Activated CD4-positive, alpha-beta T cell treated with anti-CD3 and anti-CD28 coated beads, Interleukin-2, amount 50 U/mL, for 24 hours (primary cell): ENCODE results near the gene FCER1G.

ENCODE experiments used
- DNase-seq, 2 donors: peaks; one replicate each; pipeline ENCODE4 v3.0.0-alpha.2; 2020; ENCODE audit warnings: low read depth in 1 of 2, low spot score in 1 of 2

FCER1G gene

GRCh38 chr1:161215076-161215475 lies at the start of gene FCER1G:
FCER1G (plus strand) TSS chr1:161215295; CDS start chr1:161215322, 27 bp downstream.
- no peak for DNase-seq

GRCh38 chr1:161165742-161166668 lies 49.1 kb upstream of the FCER1G start, which contains the start of gene PPOX:
PPOX (plus strand) TSS chr1:161166426; CDS start chr1:161166848, 422 bp downstream.
- peak; percentile 67 to 92 for DNase-seq

GRCh38 chr1:161166669-161167548 lies 48.2 kb upstream of the FCER1G start:
- DNase-seq = no peak

- DNase-seq = no peak
Measured at GRCh38 chr1:161168906-161169305, 46.2 kb upstream of the FCER1G start.

GRCh38 chr1:161171191-161171590 lies 43.9 kb upstream of the FCER1G start:
- DNase-seq = no peak

- no peak for DNase-seq
Measured at GRCh38 chr1:161171696-161172095, 43.4 kb upstream of the FCER1G start.

- DNase-seq = no peak
Measured at GRCh38 chr1:161172349-161172748, 42.7 kb upstream of the FCER1G start.

- no peak for DNase-seq
Measured at GRCh38 chr1:161172776-161173376, 42.2 kb upstream of the FCER1G start.

- no peak for DNase-seq
Measured at GRCh38 chr1:161173711-161174110, 41.4 kb upstream of the FCER1G start.

- no peak for DNase-seq
Measured at GRCh38 chr1:161174911-161175310, 40.2 kb upstream of the FCER1G start.

GRCh38 chr1:161175771-161176453 lies 39.2 kb upstream of the FCER1G start:
- DNase-seq = no peak

- no peak for DNase-seq
Measured at GRCh38 chr1:161176468-161177111, 38.5 kb upstream of the FCER1G start.

- peak; percentile 93 to 99 for DNase-seq
Measured at GRCh38 chr1:161177112-161177935, 37.8 kb upstream of the FCER1G start, which contains the start of gene B4GALT3. B4GALT3 (minus strand) TSS chr1:161177507; CDS start chr1:161176060, 1,447 bp downstream.

- DNase-seq = no peak
Measured at GRCh38 chr1:161177936-161178244, 37.2 kb upstream of the FCER1G start.

GRCh38 chr1:161179698-161180097 lies 35.4 kb upstream of the FCER1G start:
- DNase-seq = no peak

GRCh38 chr1:161180639-161181038 lies 34.5 kb upstream of the FCER1G start:
- DNase-seq = no peak

GRCh38 chr1:161182214-161182613 lies 32.9 kb upstream of the FCER1G start:
- peak; percentile 20 to 68 for DNase-seq

GRCh38 chr1:161185282-161185682 lies 29.8 kb upstream of the FCER1G start:
- peak in 1 of 2 donors; percentile 64 for DNase-seq

- no peak for DNase-seq
Measured at GRCh38 chr1:161185732-161186311, 29.3 kb upstream of the FCER1G start.
